VCaP (cell line): ENCODE data around the gene PTX4.

Source experiments
- H3K27ac ChIP-seq: fragments of 450-650 bp; 2 replicates; pipeline ENCODE4 v1.5.1; 2017
- TF ChIP-seq, protein P1 (sequence below): fragments of 450-650 bp; conservative IDR thresholded peaks from 2 replicates; pipeline ENCODE4 v1.5.1; 2017; ENCODE audit warnings: mild to moderate bottlenecking, moderate library complexity

The PTX4 gene

DNA sequence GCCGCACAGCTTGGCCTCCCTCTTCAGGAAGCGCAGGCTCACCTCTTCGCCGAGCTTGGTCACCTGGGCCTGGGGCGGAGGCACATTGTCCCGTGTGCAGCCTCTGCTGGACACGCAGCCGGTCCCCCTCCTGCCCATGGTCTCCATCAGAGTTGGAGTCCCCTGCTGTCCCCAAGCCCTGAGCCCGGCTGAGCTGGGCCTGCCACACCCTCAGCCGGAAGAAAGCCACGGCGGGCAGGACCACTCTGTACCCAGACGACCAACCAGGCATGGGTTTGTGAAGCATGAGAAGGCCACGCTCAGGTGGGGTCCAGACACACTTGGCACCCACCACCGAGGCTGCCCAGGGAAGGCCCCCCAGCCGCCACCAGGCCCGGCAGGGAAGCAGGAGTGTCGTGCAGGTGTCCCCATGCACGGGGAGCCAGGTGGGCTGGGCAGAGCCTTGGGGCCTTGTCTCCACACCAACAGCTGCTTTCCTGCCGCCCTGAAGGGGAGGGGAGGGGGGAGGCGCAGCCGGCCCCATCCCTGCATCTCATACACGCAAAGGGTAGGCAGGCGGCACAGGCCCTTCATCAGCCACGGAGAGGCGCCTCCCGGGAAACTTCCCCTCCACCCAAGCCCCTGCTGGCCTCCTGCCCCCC is 49.6 kb downstream of the PTX4 start:
- no peak overlapping the region for H3K27ac ChIP-seq
- TF ChIP-seq, protein P1, sequence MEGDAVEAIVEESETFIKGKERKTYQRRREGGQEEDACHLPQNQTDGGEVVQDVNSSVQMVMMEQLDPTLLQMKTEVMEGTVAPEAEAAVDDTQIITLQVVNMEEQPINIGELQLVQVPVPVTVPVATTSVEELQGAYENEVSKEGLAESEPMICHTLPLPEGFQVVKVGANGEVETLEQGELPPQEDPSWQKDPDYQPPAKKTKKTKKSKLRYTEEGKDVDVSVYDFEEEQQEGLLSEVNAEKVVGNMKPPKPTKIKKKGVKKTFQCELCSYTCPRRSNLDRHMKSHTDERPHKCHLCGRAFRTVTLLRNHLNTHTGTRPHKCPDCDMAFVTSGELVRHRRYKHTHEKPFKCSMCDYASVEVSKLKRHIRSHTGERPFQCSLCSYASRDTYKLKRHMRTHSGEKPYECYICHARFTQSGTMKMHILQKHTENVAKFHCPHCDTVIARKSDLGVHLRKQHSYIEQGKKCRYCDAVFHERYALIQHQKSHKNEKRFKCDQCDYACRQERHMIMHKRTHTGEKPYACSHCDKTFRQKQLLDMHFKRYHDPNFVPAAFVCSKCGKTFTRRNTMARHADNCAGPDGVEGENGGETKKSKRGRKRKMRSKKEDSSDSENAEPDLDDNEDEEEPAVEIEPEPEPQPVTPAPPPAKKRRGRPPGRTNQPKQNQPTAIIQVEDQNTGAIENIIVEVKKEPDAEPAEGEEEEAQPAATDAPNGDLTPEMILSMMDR, result no peak

DNA sequence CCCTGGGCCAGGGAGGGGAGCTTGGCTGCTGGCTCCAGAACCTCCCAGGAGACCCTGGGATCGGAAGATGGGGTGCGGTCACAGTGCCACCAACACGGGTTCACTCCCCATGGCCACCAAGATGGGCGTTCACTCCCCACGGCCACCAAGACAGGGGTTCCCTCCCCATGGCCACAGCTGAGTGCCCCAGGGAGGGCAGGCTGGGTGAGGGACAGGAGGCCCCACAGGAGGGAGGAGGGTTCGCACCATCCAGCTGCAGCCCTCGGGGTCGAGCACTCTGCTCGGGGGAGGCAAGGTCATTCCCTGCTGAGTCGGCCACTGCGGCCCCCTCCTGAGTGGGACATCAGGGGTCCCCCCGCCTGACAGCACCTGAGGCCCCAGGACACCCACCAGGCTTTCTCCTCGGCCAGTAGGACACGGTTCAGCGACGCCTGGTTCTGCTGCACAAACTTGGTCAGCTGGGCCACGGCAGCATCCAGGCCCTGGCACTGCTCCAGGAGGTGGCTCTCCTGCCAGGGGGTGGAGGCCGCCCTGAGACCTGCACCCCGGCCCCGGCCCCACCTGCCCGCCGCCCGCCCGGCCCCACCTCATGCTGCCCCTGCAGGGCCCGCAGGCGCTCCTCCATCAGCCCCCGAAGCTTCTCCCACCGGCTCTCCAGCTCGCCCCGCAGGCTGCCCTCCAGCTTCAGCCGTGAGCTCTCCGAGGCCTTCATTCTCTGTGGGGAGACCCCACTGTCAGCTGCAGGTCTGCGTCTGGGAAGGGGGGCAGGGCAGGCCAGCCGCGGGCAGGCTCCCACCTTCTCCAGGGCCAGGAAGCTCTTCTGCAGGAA is 50.3 kb downstream of the PTX4 start:
- no peak overlapping the region for H3K27ac ChIP-seq
- TF ChIP-seq, protein P1, result no peak

DNA sequence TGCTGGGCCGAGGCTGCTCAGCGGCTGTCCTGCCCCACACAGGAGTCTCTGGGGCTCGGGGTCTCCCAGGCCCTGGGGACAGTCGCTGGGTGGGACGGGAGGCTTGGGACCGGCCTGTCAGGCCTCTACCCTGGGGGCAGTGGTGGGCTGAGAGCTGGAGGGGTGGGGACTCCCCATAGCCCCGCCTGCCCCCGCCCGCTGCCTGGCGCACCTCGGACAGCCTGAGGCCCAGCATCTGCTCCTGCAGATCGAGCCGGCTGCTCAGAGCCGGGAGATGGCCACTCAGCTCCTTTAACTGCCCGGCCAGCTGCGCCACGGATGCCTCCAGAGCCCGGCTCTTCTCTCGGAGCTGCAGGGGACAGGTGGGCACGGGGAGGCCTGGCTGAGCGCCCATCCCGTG is 51.1 kb downstream of the PTX4 start:
- no peak overlapping the region for H3K27ac ChIP-seq
- TF ChIP-seq, protein P1, result no peak

DNA sequence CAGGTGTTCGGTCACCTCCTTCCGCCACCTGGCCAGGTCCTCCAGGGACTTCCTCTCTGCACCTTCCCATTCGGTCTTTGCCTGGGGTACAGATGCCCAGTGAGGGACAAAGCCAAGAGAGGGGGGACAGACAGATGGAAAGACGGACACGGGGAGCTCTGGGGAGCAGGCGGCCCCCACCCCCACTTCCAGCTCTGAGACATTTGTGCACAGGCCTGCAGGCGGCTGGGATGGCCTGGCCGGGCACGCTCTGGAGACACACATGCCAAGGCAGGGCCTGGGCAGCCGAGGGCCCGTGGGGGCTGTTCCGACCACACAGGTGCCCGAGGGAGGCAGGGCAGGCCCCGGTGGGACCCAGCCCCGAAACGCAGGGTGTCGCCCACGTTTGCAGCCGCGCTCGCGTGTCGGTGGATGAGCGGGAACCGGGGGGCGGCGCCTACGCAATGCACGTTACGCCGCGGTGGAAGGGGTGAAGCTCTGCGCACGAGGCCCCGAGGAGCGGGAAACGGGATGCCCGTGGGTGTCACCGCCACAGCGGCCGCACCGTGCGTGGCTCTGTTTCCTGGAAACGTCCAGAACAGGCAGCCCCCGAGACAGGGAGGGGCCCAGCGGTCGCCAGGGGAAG is 51.9 kb downstream of the PTX4 start:
- TF ChIP-seq, protein P1, result no peak
- no peak overlapping the region for H3K27ac ChIP-seq

DNA sequence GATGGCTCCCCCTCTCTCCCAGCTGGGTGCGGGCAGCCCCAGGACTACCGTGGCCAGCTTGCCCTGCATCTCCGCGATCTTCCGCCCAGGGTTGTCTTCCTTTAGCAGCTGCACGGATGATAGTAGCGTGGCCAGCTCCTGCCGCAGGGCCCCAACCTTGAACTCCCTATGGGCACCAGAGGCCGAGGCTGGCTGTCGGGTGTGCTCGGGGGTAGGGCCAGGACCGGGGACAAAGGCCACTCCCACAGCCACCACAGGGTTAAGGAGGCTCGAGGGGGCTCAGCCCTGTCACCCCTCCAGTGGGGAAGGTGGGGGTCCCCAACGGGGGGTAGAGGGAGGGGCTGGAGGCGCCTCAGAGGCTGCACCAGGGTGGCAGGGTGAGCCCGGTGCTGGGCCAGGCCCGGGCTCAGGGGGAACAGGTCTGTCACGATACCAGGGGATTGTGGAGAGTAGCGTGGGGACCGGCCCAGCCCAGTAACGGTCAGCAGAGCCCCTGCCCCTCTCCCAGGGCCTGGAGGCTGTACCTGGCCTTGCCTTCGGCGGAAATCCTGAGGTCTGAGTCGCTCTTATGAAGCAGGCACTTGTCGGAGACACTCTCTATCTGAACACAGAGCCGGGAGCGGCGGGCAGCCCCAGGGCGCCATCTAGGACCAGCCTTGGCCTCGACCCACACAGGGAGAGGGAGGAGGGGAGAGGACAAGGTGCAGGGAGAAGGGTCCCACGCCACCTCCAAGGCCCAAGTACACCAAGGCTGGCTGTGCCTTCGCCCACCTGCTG is 52.6 kb downstream of the PTX4 start:
- TF ChIP-seq, protein P1, result no peak
- H3K27ac ChIP-seq, result no peak overlapping the region
